Activated T-helper 1 cell treated with Interleukin-2 at 50 U/mL for 16 hours (primary cell): ENCODE data around the gene GPRIN2.
"Not testable (repeated sequence)": the region's sequence is repeated elsewhere in the genome, so short reads cannot be mapped to it uniquely, and the experiment has no call there.

Experiments used
- DNase-seq: peaks from one replicate; pipeline ENCODE4 v3.0.0-alpha.2; 2020; ENCODE audit warnings: low read depth

The GPRIN2 gene

DNA sequence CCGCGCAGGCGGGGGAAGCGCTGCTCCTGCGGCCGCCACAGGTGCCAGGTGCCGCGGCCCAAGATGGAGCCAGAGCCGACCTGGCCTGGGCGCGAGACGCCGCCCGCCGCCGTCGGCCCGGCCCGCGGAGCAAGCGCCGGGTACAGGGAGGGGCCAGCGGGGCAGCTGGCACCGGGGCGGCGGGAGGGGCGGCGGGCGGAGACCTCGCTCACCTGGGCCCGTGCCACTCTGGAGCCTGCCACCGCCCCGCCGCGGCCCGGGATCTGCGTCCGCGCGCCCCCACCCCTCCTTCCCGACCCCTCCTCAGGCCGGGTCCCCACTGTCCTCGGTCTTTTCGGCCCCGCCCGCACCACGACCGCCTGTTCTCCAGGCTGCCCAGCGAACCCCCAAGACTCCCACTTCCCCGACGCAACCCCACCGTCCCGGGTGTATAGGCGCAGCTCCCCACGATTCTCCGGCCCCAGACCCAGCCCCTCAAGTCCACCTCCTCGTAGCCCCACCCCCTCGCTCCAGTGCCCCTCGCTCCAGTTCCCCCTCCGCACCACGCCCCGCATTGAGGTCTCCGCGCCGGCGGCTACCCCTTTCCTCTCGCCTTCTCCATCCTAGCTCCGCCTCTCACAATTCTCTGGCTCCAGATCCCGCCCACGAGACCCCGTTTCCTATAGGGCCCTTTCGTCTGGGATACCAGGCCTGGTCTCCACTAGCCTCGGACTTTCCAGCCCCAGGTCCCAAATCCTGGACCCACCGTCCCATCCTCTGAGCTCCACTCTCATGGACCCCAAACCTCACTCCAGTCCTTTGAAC is at the start of gene GPRIN2:
TSS of gene GPRIN2 (minus strand) at position 144 of the 804 bp plus-strand sequence. CDS start 5,922 bp downstream, outside the sequence.
- DNase-seq, result no peak

DNA sequence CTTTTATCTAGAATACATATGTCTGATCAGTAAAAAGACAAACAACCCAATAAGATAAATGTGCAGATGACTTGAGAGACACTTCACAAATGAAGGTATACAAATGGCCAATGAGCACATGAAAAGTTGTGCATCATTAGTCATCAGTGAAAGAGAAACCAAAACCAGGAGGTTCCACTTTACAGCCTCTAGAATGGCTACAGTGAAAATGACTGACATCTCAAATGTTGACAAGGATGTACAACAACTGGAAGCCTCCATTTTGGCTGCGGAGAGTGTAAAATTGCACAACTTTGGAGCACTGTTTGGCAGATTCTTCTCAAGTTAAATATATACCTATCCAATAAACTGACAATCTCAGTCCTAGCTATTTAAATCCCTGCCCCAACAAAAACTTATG is 44.1 kb upstream of the GPRIN2 start:
- not testable (repeated sequence) for DNase-seq

GRCh38 chr10:46597616-46598246 is 41.3 kb upstream of the GPRIN2 start:
- not testable (repeated sequence) for DNase-seq

DNA sequence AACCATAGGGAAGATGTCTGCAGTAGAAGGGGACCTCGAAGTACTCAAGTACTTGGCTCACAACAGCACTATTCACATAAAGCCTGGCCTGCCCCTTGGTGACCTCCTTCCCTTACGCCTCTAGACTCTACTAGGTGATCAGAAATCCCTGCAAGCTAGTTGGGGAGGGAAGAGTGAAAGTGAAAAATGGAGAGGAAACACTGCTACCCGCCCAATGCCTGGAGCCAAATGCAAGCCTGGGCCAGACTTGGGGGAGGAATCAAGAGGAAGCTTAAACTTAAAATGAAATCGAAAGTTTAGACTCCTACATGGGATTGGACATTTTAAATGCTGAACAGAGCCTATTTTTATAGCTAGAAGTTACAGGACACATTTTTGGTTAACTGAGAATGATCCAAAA is 40.1 kb upstream of the GPRIN2 start:
- not testable (repeated sequence) for DNase-seq

DNA sequence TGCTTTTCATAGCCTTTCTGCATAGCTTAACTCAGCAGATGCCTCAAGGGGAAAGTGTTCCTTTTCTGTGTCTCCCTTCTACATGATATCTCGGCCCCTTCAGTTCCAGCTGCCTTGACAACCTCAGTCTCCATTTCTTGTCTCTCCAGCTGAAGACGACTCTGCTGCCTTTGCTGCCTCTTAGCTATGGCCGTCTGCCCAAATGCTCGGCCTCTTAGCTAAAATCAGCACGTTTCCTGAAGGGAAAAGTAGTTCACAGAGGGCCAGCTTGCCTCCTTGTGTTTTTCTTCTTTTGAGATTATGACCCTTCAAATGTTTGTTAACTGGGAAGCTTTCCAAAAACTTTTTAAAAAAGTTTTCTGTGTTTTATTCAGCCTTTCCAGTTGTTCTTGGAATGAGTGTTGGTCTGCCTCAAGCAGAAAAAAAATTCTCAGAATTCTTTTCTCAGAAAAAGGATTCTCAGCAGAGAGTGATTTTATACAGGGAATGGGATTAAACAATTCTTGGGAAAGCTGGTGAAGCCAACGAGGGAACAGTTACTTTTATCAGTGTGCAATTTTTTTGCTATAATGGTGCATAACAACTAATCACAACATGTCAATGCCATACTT is 38.1 kb upstream of the GPRIN2 start:
- not testable (repeated sequence) for DNase-seq

DNA sequence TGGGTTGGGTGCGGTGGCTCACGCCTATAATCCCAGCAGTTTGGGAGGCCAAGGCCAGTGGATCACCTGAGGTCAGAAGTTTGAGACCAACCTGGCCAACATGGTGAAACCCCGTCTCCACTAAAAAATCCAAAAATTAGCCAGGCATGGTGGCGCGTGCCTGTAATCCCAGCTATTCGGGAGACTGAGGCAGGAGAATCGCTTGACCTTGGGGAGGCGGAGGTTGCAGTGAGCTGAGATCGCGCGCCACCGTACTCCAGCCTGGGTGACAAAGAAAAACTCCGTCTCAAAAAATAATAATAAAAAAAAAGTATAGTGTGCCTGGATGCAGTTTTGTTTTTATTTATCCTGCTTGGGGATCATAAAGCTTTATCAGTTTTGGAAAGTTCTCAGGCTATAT is 36.8 kb upstream of the GPRIN2 start:
- DNase-seq, result not testable (repeated sequence)

DNA sequence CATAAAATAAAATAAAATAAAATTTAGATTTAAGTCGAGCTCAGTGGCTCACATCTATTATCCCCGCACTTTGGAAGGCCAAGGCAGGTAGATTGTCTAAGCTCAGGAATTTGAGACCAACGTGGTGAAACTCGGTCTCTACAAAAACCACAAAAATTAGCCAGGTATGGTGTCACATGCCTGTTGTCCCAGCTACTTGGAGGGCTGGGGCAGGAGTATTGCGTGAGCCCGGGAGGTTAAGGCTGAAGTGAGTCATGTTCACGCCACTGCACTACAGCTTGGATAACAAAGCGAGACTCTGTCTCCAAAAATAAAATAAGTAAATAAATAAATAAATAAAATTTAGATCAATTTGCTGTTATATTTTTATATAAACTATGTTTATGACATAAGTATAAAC is 34.6 kb upstream of the GPRIN2 start:
- not testable (repeated sequence) for DNase-seq

GRCh38 chr10:46589589-46589988 is 33.1 kb upstream of the GPRIN2 start:
- DNase-seq, result not testable (repeated sequence)

DNA sequence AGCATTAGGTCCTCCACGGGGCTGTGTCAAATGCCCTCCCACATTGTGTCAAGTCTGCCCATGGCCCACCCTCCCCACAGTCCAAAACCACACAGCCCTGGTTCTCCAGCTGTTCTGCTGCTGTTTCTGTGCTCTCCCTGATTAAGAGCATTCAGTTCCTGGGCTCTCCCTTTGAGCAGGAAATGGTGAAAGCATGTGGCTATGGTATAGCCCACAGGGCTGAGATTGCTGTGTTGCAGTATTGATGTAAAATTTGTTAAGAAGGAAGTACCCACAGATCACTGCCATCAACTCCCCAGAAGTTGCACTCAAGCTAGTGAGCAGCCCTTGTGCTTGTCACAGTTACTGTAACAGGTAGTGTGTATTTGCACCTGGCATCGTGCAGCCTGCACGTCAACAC is 31.8 kb upstream of the GPRIN2 start:
- DNase-seq, result not testable (repeated sequence)

GRCh38 chr10:46587546-46587945 is 31.1 kb upstream of the GPRIN2 start:
- DNase-seq, result not testable (repeated sequence)

DNA sequence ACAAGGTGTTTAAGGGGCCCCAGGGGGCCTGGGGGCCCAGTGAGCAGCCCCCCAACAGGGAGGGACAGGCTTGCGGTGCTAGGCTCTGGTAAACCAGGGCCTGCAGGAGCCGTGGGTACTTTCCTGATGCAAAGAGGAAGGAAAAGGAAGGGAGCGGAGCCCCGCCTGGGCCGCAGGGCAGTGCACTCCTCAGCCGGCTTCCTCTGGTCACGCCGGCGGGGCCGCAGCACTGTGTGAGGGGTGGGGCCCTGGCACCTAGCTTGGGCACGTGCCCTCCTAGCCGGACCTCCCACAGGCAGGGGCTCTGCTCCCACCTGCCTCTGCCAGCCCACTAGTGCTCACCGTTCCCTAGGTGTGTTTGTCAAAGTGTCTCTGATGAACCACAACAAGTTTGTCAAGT is 28.8 kb upstream of the GPRIN2 start:
- not testable (repeated sequence) for DNase-seq

DNA sequence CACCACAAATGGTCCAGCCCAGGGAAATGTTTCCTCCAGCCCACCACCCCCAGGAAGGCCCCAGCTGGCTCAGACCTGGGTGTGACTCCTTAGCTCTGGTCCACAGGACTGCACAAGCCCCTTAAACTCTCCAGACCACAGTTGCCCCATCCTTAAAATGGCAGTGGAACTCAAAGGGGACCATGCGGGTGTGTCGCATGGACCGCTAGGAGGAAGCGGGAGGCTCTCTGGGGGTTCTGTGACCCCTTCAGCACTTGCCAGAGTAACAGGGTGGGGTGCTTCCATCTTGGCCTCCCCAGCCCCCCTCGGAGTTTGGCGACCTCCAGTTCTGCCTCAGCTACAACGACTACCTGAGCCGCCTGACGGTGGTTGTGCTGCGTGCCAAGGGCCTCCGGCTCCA is 27.7 kb upstream of the GPRIN2 start:
- DNase-seq, result not testable (repeated sequence)

- DNase-seq, result not testable (repeated sequence)
Measured at GRCh38 chr10:46582568-46582967, 26.1 kb upstream of the GPRIN2 start.

DNA sequence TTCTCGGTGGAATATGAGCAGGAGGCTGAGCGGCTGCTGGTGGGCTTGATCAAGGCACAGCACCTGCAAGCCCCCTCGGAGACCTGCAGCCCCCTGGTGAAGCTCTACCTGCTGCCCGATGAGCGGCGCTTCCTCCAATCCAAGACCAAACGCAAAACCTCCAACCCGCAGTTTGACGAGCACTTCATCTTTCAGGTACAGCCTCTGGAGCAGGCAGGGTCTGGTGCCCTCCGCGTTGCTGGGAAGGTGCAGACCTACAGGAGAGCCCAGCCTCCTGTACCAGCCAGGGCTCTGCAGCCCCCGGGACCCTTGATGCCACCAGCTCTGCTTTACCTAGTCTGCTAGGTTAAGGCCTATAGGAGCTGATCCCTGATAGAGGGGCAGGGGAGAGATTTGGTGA is 25.5 kb upstream of the GPRIN2 start:
- not testable (repeated sequence) for DNase-seq

DNA sequence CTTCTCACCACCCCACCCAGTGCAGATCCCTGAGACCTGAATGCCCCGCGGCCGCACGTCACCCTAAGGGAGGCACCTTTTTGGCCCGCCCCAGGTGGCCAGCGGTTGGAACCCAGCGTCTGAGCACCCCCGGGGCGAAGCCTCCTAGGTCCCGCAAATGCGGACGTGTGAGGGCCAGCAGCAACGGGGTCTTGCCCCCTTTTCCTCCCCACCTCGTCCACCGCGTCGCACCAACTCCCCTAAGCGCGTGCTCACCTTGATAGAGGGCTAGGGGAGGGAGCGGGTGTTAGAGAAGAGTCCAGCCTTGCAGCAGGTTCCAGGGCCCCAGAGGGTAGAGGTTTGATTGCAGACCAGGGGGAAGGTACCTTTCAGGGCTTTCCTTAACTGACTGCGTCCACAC is 22.9 kb upstream of the GPRIN2 start:
- DNase-seq, result not testable (repeated sequence)

GRCh38 chr10:46578474-46579178 is 22.2 kb upstream of the GPRIN2 start, which contains the start of gene SYT15:
Gene SYT15 (plus strand): TSS chr10:46579128. CDS start chr10:46579169, 41 bp downstream.
- not testable (repeated sequence) for DNase-seq

DNA sequence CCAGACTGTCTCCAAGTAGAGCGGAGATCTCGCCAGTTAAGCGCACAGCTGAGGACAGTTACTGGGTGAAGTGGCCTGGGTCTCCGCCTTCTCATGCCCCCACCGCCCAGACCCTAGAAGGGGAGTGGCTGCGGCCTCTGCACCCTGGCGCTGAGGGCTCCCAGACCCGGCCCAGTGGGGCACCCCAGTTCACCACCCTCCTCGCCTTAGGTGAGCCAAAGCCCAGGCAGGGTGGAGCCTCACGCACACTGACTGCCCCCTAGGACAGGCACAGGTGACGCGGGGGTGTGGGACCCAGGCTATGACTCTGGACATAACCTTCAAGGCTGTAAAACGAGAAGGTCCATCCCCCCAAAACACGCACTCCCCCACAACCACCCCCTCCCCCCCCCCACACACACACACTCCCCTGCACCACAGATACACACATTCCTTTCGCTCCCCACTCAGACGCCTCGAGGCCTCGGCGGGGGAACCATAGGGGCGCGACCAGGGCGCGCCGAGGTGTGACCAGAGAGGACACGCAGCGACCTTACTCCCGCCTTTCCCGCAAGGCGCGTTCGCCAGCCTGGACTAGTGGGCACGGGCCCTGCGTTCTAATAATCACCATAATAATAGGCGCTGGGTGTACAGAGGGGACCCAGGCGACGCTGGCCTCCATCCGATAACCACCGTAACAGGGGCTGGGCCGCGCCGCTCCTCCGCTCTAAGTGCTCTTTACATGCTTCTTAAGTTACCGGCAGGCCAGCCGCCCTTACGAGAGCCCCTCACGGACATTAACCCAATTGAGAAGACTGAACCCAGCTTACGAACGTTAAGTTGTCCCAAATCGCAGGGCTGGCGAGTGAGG is 21.4 kb upstream of the GPRIN2 start:
- not testable (repeated sequence) for DNase-seq

DNA sequence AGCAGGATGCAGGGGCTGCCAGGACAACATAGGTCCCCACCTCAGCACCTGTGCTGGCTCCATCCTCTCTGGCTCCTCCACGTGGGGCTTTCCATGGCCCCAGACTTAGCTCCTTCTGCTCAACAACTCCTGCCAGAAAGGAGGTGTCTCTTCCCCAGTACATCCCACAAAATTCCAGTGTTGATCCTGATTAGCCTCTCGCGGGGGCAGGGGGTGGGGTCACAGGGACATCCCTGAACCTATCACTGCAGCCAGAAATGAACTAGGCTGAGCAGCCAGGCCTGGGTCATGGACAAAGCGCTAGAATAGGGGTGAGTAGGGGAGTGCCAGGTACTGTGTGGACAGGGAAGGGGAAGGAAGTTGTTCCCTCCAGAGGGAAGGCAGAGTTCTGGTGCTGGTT is 17.4 kb upstream of the GPRIN2 start:
- not testable (repeated sequence) for DNase-seq

DNA sequence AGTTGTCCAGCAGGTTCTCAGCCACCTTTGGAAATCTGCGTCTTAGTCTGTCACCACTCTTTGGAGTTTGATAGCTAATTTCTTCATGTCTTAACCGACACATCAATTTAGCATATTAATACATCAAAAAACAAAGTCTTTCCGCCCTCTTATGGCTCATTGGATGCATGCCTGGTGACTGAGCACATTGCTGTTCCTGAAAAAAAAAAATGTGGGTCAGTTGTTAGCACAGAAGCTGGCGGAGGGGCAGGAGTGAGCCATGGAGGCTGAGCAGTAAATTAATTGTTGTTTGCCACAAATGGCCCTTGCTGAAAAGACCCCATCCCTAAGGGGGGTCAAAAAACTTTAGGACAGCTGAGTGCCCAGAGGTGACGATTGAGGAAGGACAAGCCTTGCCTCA is 16.9 kb upstream of the GPRIN2 start:
- DNase-seq, result not testable (repeated sequence)

- not testable (repeated sequence) for DNase-seq
Measured at GRCh38 chr10:46572765-46573164, 16.3 kb upstream of the GPRIN2 start.

DNA sequence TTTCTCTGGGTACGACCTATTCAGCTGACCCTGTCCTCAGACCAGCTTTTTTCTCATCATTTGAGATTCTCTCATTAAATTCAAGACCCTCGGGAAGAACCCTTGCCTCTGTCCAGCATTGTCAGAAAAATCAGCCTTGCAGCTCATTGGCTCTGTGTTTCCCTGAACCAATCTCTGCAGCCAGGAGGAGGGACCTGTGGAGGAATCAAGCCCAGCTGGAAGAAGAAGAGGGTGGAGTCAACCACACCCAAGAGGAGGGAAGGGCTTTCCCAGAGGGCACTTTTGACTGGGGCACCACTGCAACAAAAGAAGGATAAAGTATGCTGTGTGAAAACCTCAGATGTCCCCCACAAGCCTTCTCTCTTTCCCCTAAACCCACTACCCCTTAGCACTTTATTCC is 14.2 kb upstream of the GPRIN2 start:
- not testable (repeated sequence) for DNase-seq
